ENCODE data around the gene EPHA6.

- TF ChIP-seq POLR2A (IDR thresholded peaks at IDR 0.05) = no peak
- TF ChIP-seq CTCF (IDR thresholded peaks at IDR 0.05) = no peak
These were observed 292.2 kb downstream of the EPHA6 start for GRCh38 chr3:97106652-97106989.
